BLaER1 (cell line): Measurements from ENCODE around the gene MAP3K20.
"Not testable (repeated sequence)": the region's sequence is repeated elsewhere in the genome, so short reads cannot be mapped to it uniquely, and the experiment has no call there.

Experiments
- H3K27ac ChIP-seq: shearing (Covaris generic); formaldehyde crosslinking; 2 replicates; pipeline ENCODE4 v1.8.1; 2022
- H3K27me3 ChIP-seq: shearing (Covaris generic); formaldehyde crosslinking; 2 replicates; pipeline ENCODE4 v1.8.1; 2022
- H3K36me3 ChIP-seq: shearing (Covaris generic); formaldehyde crosslinking; 2 replicates; pipeline ENCODE4 v1.8.1; 2022
- H3K4me1 ChIP-seq: shearing (Covaris generic); formaldehyde crosslinking; 2 replicates; pipeline ENCODE4 v1.8.1; 2022
- H3K4me2 ChIP-seq: shearing (Covaris generic); formaldehyde crosslinking; 2 replicates; pipeline ENCODE4 v1.8.1; 2022
- H3K4me3 ChIP-seq: shearing (Covaris generic); formaldehyde crosslinking; 2 replicates; pipeline ENCODE4 v1.8.1; 2022
- H3K9ac ChIP-seq: shearing (Covaris generic); formaldehyde crosslinking; 2 replicates; pipeline ENCODE4 v1.8.1; 2022
- H3K9me3 ChIP-seq: shearing (Covaris generic); formaldehyde crosslinking; 2 replicates; pipeline ENCODE4 v1.8.1; 2022
- H4K20me1 ChIP-seq: shearing (Covaris generic); formaldehyde crosslinking; 2 replicates; pipeline ENCODE4 v1.8.1; 2022
- Cebpa-rat ChIP-seq: shearing (Covaris generic); IDR thresholded peaks from 2 replicates; pipeline ENCODE4 v1.8.1; 2022

MAP3K20 gene

DNA sequence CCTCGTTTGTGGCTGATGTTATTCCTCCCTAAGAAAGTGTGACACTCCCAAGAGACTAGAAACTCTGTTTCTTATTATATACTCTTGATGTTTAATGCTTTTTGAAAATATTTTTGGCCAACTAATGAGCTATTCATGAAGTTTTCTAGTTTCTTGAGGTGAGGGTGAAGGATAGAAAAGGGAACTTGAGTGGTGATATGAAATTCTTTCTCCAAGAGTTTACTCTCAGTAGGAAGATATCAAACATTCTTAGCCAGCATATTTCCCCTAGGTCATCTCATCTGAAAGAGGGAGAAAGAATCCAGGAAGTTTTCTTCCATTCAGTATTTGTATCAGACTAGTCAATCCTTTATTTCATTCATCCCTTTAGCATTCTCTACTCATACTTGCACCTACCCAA is 95.7 kb downstream of the MAP3K20 start:
- no peak for TF ChIP-seq Cebpa-rat
- Histone ChIP-seq H3K4me2 (no peak overlapping the region), H3K9me3 (no peaks in the 10 kb centered on the region)

DNA sequence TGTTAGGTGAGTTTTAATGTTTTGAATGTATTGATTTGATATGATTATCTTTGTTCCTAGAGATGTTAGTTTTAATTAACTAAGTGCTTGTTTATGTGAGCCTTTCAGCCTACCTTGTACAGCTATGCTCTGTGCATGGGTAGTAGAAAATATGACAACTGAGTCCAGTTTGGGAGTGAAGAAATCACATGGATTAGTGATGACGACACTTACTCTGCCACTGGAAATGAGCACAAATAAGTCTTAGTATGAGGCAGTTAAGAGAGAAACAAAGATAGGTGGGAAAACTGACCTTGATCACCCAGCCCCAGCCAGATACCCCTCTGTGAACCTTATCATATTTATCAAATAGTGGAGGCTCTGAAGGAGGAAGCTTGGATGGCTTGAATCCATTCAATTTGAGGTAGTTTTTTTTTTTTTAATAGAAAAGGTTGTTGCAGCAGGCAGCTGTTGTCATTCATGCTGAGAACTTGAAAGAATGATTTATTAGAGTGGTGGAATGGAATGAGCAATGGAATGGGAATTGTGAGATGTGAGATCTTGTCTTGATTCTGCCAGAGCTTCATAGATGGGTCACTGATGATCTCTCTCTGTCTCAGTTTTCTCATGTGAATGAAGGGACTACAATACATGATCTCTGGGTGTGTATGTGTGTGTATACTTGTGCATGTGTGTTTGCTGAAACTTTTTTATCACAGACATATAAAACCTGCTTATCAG is 96.4 kb downstream of the MAP3K20 start:
- H3K4me1 ChIP-seq, result no peaks in the 10 kb centered on the region
- H4K20me1 ChIP-seq, result no peaks in the 10 kb centered on the region
- H3K4me3 ChIP-seq, result no peak overlapping the region
- no peaks in the 10 kb centered on the region for H3K27me3 ChIP-seq
- no peak for TF ChIP-seq Cebpa-rat
- H3K36me3 ChIP-seq, result peaks cover 10% of the 10 kb centered on the region; the same call in 1 of the 2 replicates
- H3K27ac ChIP-seq, result no peak overlapping the region
- H3K9me3 ChIP-seq, result no peaks in the 10 kb centered on the region
- no peak overlapping the region for H3K9ac ChIP-seq
- no peak overlapping the region for H3K4me2 ChIP-seq

More for the DNA sequence above, 95.7 kb downstream of the MAP3K20 start:
- H3K4me1 ChIP-seq, result no peaks in the 10 kb centered on the region
- H3K27ac ChIP-seq, result no peak overlapping the region
- no peaks in the 10 kb centered on the region for H4K20me1 ChIP-seq
- H3K9ac ChIP-seq, result no peak overlapping the region
- H3K4me3 ChIP-seq, result no peak overlapping the region
- H3K36me3 ChIP-seq, result peaks cover 10% of the 10 kb centered on the region; the same call in 1 of the 2 replicates
- H3K27me3 ChIP-seq, result no peaks in the 10 kb centered on the region

DNA sequence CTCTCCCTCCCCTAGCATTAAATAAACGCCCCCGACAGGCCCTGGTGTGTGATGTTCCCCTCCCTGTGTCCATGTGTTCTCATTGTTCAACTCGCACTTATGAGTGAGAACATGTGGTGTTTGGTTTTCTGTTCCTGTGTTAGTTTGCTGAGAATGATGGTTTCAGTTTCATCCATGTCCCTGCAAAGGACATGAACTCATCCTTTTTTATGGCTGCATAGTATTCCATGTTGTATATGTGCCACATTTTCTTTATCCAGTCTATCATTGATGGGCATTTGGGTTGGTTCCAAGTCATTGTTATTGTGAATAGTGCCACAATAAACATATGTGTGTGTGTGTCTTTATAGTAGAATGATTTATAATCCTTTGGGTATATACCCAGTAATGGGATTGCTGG is 98.7 kb downstream of the MAP3K20 start:
- not testable (repeated sequence) for H3K9ac ChIP-seq, H3K4me3 ChIP-seq

DNA sequence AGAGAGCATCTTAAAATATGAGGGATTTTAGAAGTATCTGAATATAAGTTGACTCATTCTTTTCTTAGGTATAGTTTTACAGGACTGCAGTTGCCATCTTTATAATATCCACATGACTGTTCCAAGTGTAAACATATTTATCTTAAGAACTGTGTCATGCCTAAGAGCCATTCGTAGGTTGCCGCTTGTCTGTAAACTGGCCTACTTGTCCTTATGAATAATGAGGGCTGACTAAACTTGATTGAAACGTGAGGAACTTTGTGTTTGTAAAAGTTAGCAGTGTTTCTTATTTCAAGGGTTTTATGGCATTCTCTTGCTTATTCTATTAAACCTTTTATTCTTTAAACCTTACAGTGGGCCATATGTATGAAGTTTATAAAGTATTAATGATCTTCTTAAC is 99.6 kb downstream of the MAP3K20 start:
- H3K4me2 ChIP-seq, result no peak overlapping the region

More for the DNA sequence above, 98.7 kb downstream of the MAP3K20 start:
- H4K20me1 ChIP-seq, H3K27ac ChIP-seq, H3K4me1 ChIP-seq, H3K4me2 ChIP-seq, H3K27me3 ChIP-seq, H3K9me3 ChIP-seq: not testable (repeated sequence)
- peaks cover 10% of the 10 kb centered on the region; the same call in 1 of the 2 replicates for H3K36me3 ChIP-seq

DNA sequence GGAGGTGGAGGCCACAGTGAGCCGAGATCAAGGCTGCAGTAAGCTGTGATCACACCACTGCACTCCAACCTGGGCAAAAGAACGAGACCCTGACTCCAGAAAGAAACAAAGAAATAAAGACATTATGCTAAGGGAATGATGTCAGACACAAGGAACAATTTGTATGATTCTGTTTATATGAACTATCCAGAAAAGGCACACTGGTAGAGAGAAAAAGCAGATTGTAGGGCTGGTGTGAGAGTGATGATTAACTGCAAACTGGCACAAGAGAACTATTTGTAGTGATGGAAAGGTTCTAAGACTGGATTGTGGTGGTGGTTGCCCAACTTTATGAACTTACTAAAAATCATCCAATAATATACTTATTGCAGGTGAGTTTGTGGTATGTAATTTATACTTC is 106.3 kb downstream of the MAP3K20 start:
- Histone ChIP-seq H3K4me1 (0 out of 2 replicates have a peak, but pooled peaks cover 10% of the 10 kb centered on the region), H3K27ac (no peak overlapping the region), H3K36me3 (peaks cover 13% of the 10 kb centered on the region), H4K20me1 (no peaks in the 10 kb centered on the region), H3K9me3 (peaks cover 18% of the 10 kb centered on the region), H3K9ac (no peak overlapping the region), H3K4me2 (no peak overlapping the region), H3K27me3 (no peaks in the 10 kb centered on the region), H3K4me3 (no peak overlapping the region)
- no peak for TF ChIP-seq Cebpa-rat

More for the DNA sequence above, 99.6 kb downstream of the MAP3K20 start:
- no peaks in the 10 kb centered on the region for H3K4me1 ChIP-seq
- H3K27me3 ChIP-seq, result no peaks in the 10 kb centered on the region
- H3K4me3 ChIP-seq, result no peak overlapping the region
- H4K20me1 ChIP-seq, result no peaks in the 10 kb centered on the region
- H3K27ac ChIP-seq, result no peak overlapping the region
- H3K9me3 ChIP-seq, result peaks cover 14% of the 10 kb centered on the region
- no peak for TF ChIP-seq Cebpa-rat
- peaks cover 10% of the 10 kb centered on the region; the same call in 1 of the 2 replicates for H3K36me3 ChIP-seq
- H3K9ac ChIP-seq, result no peak overlapping the region

DNA sequence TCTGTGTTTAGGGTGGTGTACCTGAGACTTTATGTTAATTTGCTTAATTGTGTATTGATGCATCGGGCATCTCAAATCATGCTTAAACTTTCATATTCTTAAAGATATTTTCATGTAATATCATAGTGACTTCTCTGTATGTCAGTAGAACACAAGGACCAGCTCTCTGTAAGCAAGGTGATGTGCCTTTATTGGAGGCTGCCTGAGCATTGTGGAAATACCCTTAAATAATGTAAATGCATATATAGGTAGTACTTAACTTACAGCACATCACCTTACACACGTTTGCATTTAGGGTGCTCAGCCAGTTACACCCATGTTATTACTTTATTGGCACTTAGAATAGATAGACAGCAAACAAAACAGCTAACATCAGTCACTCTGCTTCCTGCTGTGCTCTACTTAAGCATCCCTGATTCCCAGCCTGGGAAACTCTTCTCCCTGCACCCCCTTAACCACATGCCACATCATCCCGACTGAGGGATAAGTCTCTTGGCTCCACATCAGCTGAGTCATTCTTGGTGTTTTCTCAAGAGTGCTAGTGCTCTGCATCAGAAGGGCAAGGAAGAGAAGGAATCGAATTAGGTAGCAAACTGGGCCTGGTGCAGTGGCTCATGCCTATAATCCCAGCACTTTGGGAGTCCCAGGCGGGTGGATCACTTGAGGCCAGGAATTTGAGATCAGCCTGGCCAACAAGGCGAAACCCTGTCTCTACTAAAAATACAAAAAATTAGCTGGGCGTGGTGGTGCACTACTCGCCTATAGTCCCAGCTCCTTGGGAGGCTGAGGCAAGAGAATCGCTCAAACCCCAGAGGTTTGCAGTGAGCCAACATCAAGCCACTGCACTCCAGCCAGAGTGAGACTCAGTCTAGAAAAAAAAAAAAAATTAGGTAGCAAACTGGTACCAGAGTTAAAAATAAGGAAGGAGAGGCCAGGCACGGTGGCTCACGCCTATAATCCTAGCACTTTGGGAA is 108.7 kb downstream of the MAP3K20 start:
- Histone ChIP-seq H4K20me1 (no peaks in the 10 kb centered on the region), H3K27ac (no peak overlapping the region), H3K4me1 (0 out of 2 replicates have a peak, but pooled peaks cover 10% of the 10 kb centered on the region), H3K36me3 (peaks cover 18% of the 10 kb centered on the region), H3K27me3 (no peaks in the 10 kb centered on the region), H3K9ac (no peak overlapping the region), H3K9me3 (peaks cover 11% of the 10 kb centered on the region), H3K4me3 (no peak overlapping the region), H3K4me2 (no peak overlapping the region)
- no peak for TF ChIP-seq Cebpa-rat

DNA sequence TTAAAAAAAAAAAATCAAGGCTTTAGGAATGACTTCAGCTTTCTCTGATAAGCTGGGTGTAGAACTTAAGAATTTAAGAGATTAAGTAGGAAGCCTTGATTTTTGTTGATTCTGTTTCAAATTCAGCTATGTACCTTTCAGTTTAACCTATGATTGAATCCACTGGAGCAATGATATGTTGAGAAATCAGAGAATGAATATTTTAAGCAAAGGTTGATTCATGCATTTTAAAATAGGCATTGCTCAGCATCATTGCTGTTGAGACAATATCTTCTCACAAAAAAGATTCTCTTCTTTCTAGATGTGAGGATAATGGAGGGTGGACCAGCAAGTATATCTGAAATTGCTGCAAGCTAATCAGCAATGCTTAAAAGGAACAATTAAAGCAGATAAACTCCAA is 109.8 kb downstream of the MAP3K20 start:
- Histone ChIP-seq H3K27me3 (no peaks in the 10 kb centered on the region), H3K4me3 (no peak overlapping the region), H3K9ac (no peak overlapping the region), H3K4me1 (0 out of 2 replicates have a peak, but pooled peaks cover 10% of the 10 kb centered on the region), H3K4me2 (no peak overlapping the region), H4K20me1 (no peaks in the 10 kb centered on the region), H3K36me3 (peaks cover 28% of the 10 kb centered on the region), H3K9me3 (peaks cover 2% of the 10 kb centered on the region), H3K27ac (no peak overlapping the region)
- no peak for TF ChIP-seq Cebpa-rat

DNA sequence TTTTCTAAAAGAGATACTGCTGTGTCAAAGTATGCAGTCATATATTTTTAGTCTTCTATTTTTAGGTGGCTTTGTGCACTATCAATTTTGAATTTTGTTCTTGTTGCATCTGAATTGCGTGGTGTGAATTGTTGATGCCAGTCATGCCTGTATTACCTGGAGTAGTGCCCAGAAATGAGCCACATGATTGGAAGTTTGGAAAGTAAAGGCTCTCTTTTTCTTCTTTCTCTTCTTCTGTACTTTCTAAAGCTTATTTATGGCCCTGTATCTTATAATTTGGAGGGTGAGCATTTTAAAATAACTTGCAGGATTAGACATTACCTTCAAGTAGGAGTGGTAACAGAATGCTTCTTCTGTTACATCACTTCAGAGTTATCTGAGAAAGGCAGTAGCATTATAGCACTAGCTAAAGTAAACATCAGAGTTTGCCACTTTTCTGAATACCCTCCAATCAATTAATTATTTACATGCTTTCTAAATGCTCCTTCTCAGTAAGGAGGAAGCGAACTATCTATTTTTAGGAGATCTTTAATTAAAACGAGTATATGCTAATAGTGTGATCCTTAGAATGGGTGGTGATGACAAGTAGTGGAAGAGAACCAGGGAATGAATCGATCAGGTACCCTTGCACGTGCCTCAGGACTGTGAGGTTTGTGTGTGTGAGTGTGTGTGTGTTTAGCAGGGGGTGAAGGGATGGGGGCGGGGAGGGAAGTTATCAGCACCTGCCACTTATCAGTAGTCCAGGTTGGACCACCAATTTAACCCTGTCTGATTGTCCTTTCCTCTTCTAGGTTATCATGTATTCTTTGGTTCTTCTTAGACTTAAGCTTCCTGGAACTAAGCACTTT is 112.5 kb downstream of the MAP3K20 start:
- TF ChIP-seq Cebpa-rat, result no peak
- no peaks in the 10 kb centered on the region for H4K20me1 ChIP-seq
- H3K9me3 ChIP-seq, result no peaks in the 10 kb centered on the region
- H3K4me1 ChIP-seq, result 0 out of 2 replicates have a peak, but pooled peaks cover 6% of the 10 kb centered on the region
- peaks cover 47% of the 10 kb centered on the region for H3K36me3 ChIP-seq
- no peaks in the 10 kb centered on the region for H3K27me3 ChIP-seq
- H3K4me2 ChIP-seq, result no peak overlapping the region
- no peak overlapping the region for H3K4me3 ChIP-seq
- H3K9ac ChIP-seq, result no peak overlapping the region
- no peak overlapping the region for H3K27ac ChIP-seq

DNA sequence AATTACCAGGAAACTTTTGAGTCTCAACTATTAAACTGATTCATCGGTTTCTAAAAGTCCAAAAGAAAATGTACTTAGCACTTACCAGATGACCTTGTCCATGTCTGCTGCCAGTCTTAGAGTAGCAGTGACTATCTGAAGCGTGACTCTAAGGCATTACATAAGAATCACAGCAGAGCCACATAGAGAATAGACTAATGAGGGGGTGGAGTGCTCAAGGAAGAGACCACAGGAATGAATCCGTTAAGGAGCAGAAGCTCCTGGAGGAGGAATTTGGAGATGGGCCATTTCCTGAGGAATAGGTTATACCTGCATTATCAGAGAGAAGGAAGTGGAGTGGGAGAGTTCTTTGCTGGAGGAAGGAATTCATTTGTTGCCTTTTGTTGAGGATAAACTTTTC is 116.0 kb downstream of the MAP3K20 start:
- Histone ChIP-seq H3K9me3 (no peaks in the 10 kb centered on the region), H3K9ac (no peak overlapping the region), H4K20me1 (no peaks in the 10 kb centered on the region), H3K4me2 (no peak overlapping the region), H3K36me3 (peaks cover 45% of the 10 kb centered on the region), H3K27me3 (no peaks in the 10 kb centered on the region), H3K27ac (no peak overlapping the region), H3K4me3 (no peak overlapping the region), H3K4me1 (no peaks in the 10 kb centered on the region)
- TF ChIP-seq Cebpa-rat, result no peak
